Panc1 (cell line): ENCODE results near the gene SIM2. TPM values are rescaled to one million over a fixed set of nuclear protein-coding genes. Genes with fewer than 3 reads are reported as not detected.

ENCODE experiments used
- ATAC-seq: fragments of 200-7000 bp; cut with Tn5 transposase; 2 replicates; pipeline ENCODE4 v1.9.1; 2020; ENCODE audit warnings: mild to moderate bottlenecking, moderate library complexity
- BruUV-seq: library from RNA; stranded (reverse); fragments of 400-500 nt; replicated peaks from 2 replicates; lab custom pipeline; 2021; lab: Mats Ljungman, UMichigan
- CTCF ChIA-PET: fragments of 300-600 bp; sonication (Branson Sonifier 250); formaldehyde crosslinking; loops from one replicate; lab custom pipeline; 2022; ENCODE audit warnings: antibody characterized with exemption; lab: Charles Lee
- POLR2A ChIA-PET: fragments of 300-600 bp; sonication (Branson Sonifier 250); formaldehyde crosslinking; loops from one replicate; lab custom pipeline; 2022; ENCODE audit warnings: antibody characterized with exemption; lab: Charles Lee
- DNase-seq: peaks from one replicate; pipeline ENCODE4 v3.0.0-alpha.2; 2010; ENCODE audit warnings: low read depth, low spot score
- H3K27ac ChIP-seq: 2 replicates; pipeline ENCODE4 v1.5.1; 2011; ENCODE audit warnings: mild to moderate bottlenecking, low read length, inconsistent platforms
- H3K27me3 ChIP-seq: fragments of 200-500 bp; sonication (Bioruptor generic); 2 replicates; pipeline ENCODE4 v1.6.0; 2014; ENCODE audit warnings: low read length, inconsistent platforms; ENCODE audit not compliant: control insufficient read depth, insufficient read depth
- H3K36me3 ChIP-seq: fragments of 200-500 bp; sonication (Bioruptor generic); 2 replicates; pipeline ENCODE4 v1.5.1; 2014; ENCODE audit warnings: inconsistent platforms, mild to moderate bottlenecking, low read length, moderate library complexity; ENCODE audit not compliant: control insufficient read depth, insufficient read depth
- H3K4me1 ChIP-seq: 2 replicates; pipeline ENCODE4 v1.5.1; 2011; ENCODE audit warnings: inconsistent platforms, mild to moderate bottlenecking, low read length, moderate library complexity; ENCODE audit not compliant: control insufficient read depth, insufficient read depth
- H3K4me3 ChIP-seq, 2 experiments: 2 replicates each; pipeline ENCODE4 v1.5.1; 2011 to 2012; ENCODE audit warnings: low read depth in 2 of 2, low read length in 2 of 2, mild to moderate bottlenecking in 2 of 2, inconsistent platforms in 1 of 2, moderate library complexity in 1 of 2
- H3K9me3 ChIP-seq: fragments of 200-500 bp; sonication (Bioruptor generic); 2 replicates; pipeline ENCODE4 v1.5.1; 2014; ENCODE audit warnings: low read depth, mild to moderate bottlenecking, inconsistent platforms, low read length, moderate library complexity; ENCODE audit not compliant: control insufficient read depth, insufficient read depth
- POLR2AphosphoS5 ChIP-seq: IDR thresholded peaks from 2 replicates; pipeline ENCODE4 v1.6.1; 2012; ENCODE audit warnings: mild to moderate bottlenecking, low read depth, low read length, moderate library complexity
- REST ChIP-seq, 2 experiments: IDR thresholded peaks; 2 replicates each; pipeline ENCODE4 v1.6.1; 2011 to 2012; ENCODE audit warnings: low read depth in 2 of 2, control low read depth in 1 of 2, low read length in 1 of 2, mild to moderate bottlenecking in 1 of 2, moderate library complexity in 1 of 2; ENCODE audit not compliant: insufficient read depth in 1 of 2
- SIN3A ChIP-seq: IDR thresholded peaks from 2 replicates; pipeline ENCODE4 v1.6.1; 2012; ENCODE audit warnings: low read depth, mild to moderate bottlenecking, low read length, moderate library complexity, borderline replicate concordance; ENCODE audit not compliant: insufficient read depth
- TCF7L2 ChIP-seq: IDR thresholded peaks from 2 replicates; pipeline ENCODE4 v1.6.1; 2011; ENCODE audit warnings: mild to moderate bottlenecking, low read depth, low read length, inconsistent platforms
- in situ Hi-C: cut with HindIII; loops from 2 replicates; pipeline ENCODE4 v1.10.0; 2016; ENCODE audit warnings: low sequenced_read_pairs, low pct_unique_long_range_greater_than_20kb
- intact Hi-C: fragments of 100-400 bp; cut with micrococcal nuclease; formaldehyde crosslinking; loops from one replicate; pipeline ENCODE4 v1.10.0; 2022; ENCODE audit not compliant: unreplicated experiment
- total RNA-seq: library from RNA; stranded (reverse); gene quantifications from one replicate; pipeline ENCODE4 v1.2.1, GENCODE V29; 2021; ENCODE audit not compliant: unreplicated experiment
- TF ChIP-seq, protein P1 (sequence below): fragments of 450-650 bp; IDR thresholded peaks from 2 replicates; pipeline ENCODE4 v1.5.1; 2017; ENCODE audit warnings: mild to moderate bottlenecking

SIM2 gene
- total RNA-seq, 1 experiment from 2014 or later = 11.5 TPM

GRCh38 chr21:36706482-36706852, 7.6 kb downstream of the SIM2 start:
- Histone ChIP-seq H3K4me1 (peaks cover 12% of the 10 kb centered on the region), H3K9me3 (no peaks in the 10 kb centered on the region), H3K36me3 (no peaks in the 10 kb centered on the region), H3K27ac (no peak overlapping the region), H3K4me3 (no peak overlapping the region), H3K27me3 (no peaks in the 10 kb centered on the region)
- POLR2A ChIA-PET = no interaction called here
- DNase-seq (no peak), ATAC-seq (no peak)
- intact Hi-C loops (no loop called here), in situ Hi-C loops (no loop called here)
- no TSS peak for BruUV-seq
- CTCF ChIA-PET = no interaction called here
- TF ChIP-seq SIN3A (no peak), POLR2AphosphoS5 (no peak), TCF7L2 (no peak), REST (IDR thresholded peaks at IDR 0.05; ENCODE audit: insufficient read depth in 1 of 2, low read depth in 2 of 2, low read length in 1 of 2) (no peak)
- TF ChIP-seq, protein P1, sequence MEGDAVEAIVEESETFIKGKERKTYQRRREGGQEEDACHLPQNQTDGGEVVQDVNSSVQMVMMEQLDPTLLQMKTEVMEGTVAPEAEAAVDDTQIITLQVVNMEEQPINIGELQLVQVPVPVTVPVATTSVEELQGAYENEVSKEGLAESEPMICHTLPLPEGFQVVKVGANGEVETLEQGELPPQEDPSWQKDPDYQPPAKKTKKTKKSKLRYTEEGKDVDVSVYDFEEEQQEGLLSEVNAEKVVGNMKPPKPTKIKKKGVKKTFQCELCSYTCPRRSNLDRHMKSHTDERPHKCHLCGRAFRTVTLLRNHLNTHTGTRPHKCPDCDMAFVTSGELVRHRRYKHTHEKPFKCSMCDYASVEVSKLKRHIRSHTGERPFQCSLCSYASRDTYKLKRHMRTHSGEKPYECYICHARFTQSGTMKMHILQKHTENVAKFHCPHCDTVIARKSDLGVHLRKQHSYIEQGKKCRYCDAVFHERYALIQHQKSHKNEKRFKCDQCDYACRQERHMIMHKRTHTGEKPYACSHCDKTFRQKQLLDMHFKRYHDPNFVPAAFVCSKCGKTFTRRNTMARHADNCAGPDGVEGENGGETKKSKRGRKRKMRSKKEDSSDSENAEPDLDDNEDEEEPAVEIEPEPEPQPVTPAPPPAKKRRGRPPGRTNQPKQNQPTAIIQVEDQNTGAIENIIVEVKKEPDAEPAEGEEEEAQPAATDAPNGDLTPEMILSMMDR = no peak

GRCh38 chr21:36706951-36707762, 8.2 kb downstream of the SIM2 start:
- Histone ChIP-seq H3K9me3 (no peaks in the 10 kb centered on the region), H3K4me1 (peaks cover 7% of the 10 kb centered on the region), H3K27me3 (no peaks in the 10 kb centered on the region), H3K4me3 (no peak overlapping the region), H3K36me3 (no peaks in the 10 kb centered on the region), H3K27ac (no peak overlapping the region)
- no peak for ATAC-seq
- BruUV-seq = no TSS peak
- ChIA-PET CTCF (no interaction called here), POLR2A (no interaction called here)
- TF ChIP-seq SIN3A (no peak), POLR2AphosphoS5 (no peak), TCF7L2 (no peak), REST (IDR thresholded peaks at IDR 0.05; ENCODE audit: insufficient read depth in 1 of 2, low read depth in 2 of 2, low read length in 1 of 2) (no peak)
- TF ChIP-seq, protein P1 = no peak
- intact Hi-C loops = no loop called here
- no peak for DNase-seq
- in situ Hi-C loops = no loop called here
